ENCODE data around the gene GTPBP3. TPM values are rescaled to one million over a fixed set of nuclear protein-coding genes. Genes with fewer than 3 reads are reported as not detected.

The GTPBP3 gene
- total and polyA plus RNA-seq, 9 of the 15 experiments (the other 6 are each of a cell fraction or from before 2014, with no cell fraction given) = 4.9 to 124 (median 22.6) TPM

DNA sequence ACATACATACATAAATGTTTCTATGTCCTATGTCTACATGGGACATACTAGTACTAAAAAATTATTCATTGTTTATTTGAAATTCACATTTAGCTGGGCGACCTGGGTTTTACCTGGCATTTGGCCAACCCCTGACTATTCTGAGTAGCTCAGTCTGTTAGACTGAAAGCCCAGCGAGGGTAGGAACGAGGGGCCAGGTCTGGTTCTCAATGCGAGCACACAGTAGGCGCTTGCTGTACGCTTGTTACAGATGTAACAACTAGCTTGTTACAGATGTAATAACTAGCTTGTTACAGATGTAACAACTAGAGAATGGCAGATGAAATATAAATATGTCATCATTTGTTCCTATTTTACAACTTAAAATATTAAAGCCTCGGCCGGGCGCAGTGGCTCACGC is 1.8 kb upstream of the GTPBP3 start (continued):
- TF ChIP-seq, protein P1, sequence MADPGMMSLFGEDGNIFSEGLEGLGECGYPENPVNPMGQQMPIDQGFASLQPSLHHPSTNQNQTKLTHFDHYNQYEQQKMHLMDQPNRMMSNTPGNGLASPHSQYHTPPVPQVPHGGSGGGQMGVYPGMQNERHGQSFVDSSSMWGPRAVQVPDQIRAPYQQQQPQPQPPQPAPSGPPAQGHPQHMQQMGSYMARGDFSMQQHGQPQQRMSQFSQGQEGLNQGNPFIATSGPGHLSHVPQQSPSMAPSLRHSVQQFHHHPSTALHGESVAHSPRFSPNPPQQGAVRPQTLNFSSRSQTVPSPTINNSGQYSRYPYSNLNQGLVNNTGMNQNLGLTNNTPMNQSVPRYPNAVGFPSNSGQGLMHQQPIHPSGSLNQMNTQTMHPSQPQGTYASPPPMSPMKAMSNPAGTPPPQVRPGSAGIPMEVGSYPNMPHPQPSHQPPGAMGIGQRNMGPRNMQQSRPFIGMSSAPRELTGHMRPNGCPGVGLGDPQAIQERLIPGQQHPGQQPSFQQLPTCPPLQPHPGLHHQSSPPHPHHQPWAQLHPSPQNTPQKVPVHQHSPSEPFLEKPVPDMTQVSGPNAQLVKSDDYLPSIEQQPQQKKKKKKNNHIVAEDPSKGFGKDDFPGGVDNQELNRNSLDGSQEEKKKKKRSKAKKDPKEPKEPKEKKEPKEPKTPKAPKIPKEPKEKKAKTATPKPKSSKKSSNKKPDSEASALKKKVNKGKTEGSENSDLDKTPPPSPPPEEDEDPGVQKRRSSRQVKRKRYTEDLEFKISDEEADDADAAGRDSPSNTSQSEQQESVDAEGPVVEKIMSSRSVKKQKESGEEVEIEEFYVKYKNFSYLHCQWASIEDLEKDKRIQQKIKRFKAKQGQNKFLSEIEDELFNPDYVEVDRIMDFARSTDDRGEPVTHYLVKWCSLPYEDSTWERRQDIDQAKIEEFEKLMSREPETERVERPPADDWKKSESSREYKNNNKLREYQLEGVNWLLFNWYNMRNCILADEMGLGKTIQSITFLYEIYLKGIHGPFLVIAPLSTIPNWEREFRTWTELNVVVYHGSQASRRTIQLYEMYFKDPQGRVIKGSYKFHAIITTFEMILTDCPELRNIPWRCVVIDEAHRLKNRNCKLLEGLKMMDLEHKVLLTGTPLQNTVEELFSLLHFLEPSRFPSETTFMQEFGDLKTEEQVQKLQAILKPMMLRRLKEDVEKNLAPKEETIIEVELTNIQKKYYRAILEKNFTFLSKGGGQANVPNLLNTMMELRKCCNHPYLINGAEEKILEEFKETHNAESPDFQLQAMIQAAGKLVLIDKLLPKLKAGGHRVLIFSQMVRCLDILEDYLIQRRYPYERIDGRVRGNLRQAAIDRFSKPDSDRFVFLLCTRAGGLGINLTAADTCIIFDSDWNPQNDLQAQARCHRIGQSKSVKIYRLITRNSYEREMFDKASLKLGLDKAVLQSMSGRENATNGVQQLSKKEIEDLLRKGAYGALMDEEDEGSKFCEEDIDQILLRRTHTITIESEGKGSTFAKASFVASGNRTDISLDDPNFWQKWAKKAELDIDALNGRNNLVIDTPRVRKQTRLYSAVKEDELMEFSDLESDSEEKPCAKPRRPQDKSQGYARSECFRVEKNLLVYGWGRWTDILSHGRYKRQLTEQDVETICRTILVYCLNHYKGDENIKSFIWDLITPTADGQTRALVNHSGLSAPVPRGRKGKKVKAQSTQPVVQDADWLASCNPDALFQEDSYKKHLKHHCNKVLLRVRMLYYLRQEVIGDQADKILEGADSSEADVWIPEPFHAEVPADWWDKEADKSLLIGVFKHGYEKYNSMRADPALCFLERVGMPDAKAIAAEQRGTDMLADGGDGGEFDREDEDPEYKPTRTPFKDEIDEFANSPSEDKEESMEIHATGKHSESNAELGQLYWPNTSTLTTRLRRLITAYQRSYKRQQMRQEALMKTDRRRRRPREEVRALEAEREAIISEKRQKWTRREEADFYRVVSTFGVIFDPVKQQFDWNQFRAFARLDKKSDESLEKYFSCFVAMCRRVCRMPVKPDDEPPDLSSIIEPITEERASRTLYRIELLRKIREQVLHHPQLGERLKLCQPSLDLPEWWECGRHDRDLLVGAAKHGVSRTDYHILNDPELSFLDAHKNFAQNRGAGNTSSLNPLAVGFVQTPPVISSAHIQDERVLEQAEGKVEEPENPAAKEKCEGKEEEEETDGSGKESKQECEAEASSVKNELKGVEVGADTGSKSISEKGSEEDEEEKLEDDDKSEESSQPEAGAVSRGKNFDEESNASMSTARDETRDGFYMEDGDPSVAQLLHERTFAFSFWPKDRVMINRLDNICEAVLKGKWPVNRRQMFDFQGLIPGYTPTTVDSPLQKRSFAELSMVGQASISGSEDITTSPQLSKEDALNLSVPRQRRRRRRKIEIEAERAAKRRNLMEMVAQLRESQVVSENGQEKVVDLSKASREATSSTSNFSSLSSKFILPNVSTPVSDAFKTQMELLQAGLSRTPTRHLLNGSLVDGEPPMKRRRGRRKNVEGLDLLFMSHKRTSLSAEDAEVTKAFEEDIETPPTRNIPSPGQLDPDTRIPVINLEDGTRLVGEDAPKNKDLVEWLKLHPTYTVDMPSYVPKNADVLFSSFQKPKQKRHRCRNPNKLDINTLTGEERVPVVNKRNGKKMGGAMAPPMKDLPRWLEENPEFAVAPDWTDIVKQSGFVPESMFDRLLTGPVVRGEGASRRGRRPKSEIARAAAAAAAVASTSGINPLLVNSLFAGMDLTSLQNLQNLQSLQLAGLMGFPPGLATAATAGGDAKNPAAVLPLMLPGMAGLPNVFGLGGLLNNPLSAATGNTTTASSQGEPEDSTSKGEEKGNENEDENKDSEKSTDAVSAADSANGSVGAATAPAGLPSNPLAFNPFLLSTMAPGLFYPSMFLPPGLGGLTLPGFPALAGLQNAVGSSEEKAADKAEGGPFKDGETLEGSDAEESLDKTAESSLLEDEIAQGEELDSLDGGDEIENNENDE (IDR thresholded peaks at IDR 0.05; ENCODE audit: low read depth, low read length) = no peak
- TF ChIP-seq KAT7 (CRISPR knock-in tag; IDR thresholded peaks at IDR 0.05; ENCODE audit: borderline replicate concordance) = no peak
- TF ChIP-seq ZKSCAN8 (CRISPR knock-in tag; IDR thresholded peaks at IDR 0.05) = peak; percentile 81; the same call in 1 of the 2 replicates
- TF ChIP-seq ARID2 (IDR thresholded peaks at IDR 0.05) = no peak
- TF ChIP-seq, protein P2, sequence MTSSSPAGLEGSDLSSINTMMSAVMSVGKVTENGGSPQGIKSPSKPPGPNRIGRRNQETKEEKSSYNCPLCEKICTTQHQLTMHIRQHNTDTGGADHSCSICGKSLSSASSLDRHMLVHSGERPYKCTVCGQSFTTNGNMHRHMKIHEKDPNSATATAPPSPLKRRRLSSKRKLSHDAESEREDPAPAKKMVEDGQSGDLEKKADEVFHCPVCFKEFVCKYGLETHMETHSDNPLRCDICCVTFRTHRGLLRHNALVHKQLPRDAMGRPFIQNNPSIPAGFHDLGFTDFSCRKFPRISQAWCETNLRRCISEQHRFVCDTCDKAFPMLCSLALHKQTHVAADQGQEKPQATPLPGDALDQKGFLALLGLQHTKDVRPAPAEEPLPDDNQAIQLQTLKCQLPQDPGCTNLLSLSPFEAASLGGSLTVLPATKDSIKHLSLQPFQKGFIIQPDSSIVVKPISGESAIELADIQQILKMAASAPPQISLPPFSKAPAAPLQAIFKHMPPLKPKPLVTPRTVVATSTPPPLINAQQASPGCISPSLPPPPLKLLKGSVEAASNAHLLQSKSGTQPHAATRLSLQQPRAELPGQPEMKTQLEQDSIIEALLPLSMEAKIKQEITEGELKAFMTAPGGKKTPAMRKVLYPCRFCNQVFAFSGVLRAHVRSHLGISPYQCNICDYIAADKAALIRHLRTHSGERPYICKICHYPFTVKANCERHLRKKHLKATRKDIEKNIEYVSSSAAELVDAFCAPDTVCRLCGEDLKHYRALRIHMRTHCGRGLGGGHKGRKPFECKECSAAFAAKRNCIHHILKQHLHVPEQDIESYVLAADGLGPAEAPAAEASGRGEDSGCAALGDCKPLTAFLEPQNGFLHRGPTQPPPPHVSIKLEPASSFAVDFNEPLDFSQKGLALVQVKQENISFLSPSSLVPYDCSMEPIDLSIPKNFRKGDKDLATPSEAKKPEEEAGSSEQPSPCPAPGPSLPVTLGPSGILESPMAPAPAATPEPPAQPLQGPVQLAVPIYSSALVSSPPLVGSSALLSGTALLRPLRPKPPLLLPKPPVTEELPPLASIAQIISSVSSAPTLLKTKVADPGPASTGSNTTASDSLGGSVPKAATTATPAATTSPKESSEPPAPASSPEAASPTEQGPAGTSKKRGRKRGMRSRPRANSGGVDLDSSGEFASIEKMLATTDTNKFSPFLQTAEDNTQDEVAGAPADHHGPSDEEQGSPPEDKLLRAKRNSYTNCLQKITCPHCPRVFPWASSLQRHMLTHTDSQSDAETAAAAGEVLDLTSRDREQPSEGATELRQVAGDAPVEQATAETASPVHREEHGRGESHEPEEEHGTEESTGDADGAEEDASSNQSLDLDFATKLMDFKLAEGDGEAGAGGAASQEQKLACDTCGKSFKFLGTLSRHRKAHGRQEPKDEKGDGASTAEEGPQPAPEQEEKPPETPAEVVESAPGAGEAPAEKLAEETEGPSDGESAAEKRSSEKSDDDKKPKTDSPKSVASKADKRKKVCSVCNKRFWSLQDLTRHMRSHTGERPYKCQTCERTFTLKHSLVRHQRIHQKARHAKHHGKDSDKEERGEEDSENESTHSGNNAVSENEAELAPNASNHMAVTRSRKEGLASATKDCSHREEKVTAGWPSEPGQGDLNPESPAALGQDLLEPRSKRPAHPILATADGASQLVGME (CRISPR knock-in tag; IDR thresholded peaks at IDR 0.05) = no peak
